Measurements from ENCODE around the gene IQCH. TPM values are rescaled to one million over a fixed set of nuclear protein-coding genes. Genes with fewer than 3 reads are reported as not detected.
A peak's percentile ranks its signal among the peaks of the same experiment; 100 is the strongest.
"Not testable (repeated sequence)": the region's sequence is repeated elsewhere in the genome, so short reads cannot be mapped to it uniquely, and the experiment has no call there.

Gene IQCH
- total and polyA plus RNA-seq, 2 experiments from 2014 or later: 2.1 to 4.1 TPM

DNA sequence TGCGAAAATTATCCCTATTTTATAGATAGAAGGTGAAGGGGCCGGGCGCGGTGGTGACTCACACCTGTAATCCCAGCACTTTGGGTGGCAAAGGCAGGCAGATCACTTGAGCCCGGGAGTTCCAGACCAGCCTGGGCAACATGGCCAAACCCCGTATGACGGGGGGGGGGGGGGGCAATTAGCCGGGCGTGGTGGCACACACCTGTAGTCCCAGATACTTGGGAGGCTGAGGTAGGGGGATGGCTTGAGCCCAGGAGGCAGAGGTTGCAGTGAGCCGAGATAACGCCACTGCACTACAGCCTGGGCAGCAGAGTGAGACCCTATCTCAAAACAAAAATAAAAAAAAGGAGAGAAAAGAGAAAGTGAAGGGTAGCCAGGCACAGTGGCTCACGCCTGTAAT is 1.5 kb upstream of the IQCH start:
- H3F3A ChIP-seq (ENCODE audit: insufficient read depth): peaks cover 22% of the 10 kb centered on the region
- H3K4me1 ChIP-seq (ENCODE audit: insufficient read depth): peaks cover 21% of the 10 kb centered on the region
- no peaks in the 10 kb centered on the region for H4K20me1 ChIP-seq (ENCODE audit: insufficient read depth)
- H2AFZ ChIP-seq: no peak overlapping the region
- H3K79me2 ChIP-seq (ENCODE audit: insufficient read depth): peaks cover 61% of the 10 kb centered on the region
- no peaks in the 10 kb centered on the region for H3K27me3 ChIP-seq (replicated peaks; ENCODE audit: insufficient read depth)
- H3K9me3 ChIP-seq (ENCODE audit: low read depth): no peaks in the 10 kb centered on the region
- H3K9me2 ChIP-seq (ENCODE audit: insufficient read depth): no peaks in the 10 kb centered on the region
- no peak for TF ChIP-seq EZH2 (IDR thresholded peaks at IDR 0.05; ENCODE audit: insufficient read depth, poor library complexity, severe bottlenecking)
- TF ChIP-seq EZH2phosphoT487 (IDR thresholded peaks at IDR 0.05; ENCODE audit: insufficient read depth, low read depth): no peak
- peak overlapping the region; percentile 100 for H3K9ac ChIP-seq
- H3K4me3 ChIP-seq: peak overlapping the region; percentile 99
- in situ Hi-C loops (cut with MboI): no loop called here
- H3K4me2 ChIP-seq (ENCODE audit: unreplicated experiment): peak overlapping the region; percentile 100
- no peak for DNase-seq
- WGBS, 2 experiments (ENCODE audit: low coverage in 1 of 2, low lambda C conversion rate in 2 of 2, missing lambda C conversion rate in 2 of 2): 74 to 84% methylated on average over 6 to 11 of the region's 12 CpGs
- peak overlapping the region; percentile 98 for H3K27ac ChIP-seq
- no peaks in the 10 kb centered on the region; the same call in 1 of the 2 replicates for H3K36me3 ChIP-seq (ENCODE audit: low read depth)

- Histone ChIP-seq H3K9ac (peak overlapping the region; percentile 100), H3F3A (ENCODE audit: insufficient read depth) (peaks cover 16% of the 10 kb centered on the region), H3K79me2 (ENCODE audit: insufficient read depth) (peaks cover 55% of the 10 kb centered on the region), H3K9me3 (ENCODE audit: low read depth) (no peaks in the 10 kb centered on the region), H3K27ac (peak overlapping the region; percentile 98), H3K27me3 (replicated peaks; ENCODE audit: insufficient read depth) (no peaks in the 10 kb centered on the region), H4K20me1 (ENCODE audit: insufficient read depth) (no peaks in the 10 kb centered on the region), H2AFZ (peak overlapping the region; percentile 85), H3K36me3 (ENCODE audit: low read depth) (no peaks in the 10 kb centered on the region; the same call in 1 of the 2 replicates), H3K4me3 (peak overlapping the region; percentile 99), H3K4me2 (ENCODE audit: unreplicated experiment) (peak overlapping the region; percentile 100), H3K4me1 (ENCODE audit: insufficient read depth) (peaks cover 15% of the 10 kb centered on the region), H3K9me2 (ENCODE audit: insufficient read depth) (no peaks in the 10 kb centered on the region)
- TF ChIP-seq EZH2 (IDR thresholded peaks at IDR 0.05; ENCODE audit: insufficient read depth, poor library complexity, severe bottlenecking) (no peak), EZH2phosphoT487 (IDR thresholded peaks at IDR 0.05; ENCODE audit: insufficient read depth, low read depth) (no peak)
- 27 to 32% methylated on average over 14 to 15 of the region's 15 CpGs for WGBS, 2 experiments (ENCODE audit: low coverage in 1 of 2, low lambda C conversion rate in 2 of 2, missing lambda C conversion rate in 2 of 2)
- in situ Hi-C loops (cut with MboI): no loop called here
- DNase-seq: peak; percentile 58
Observed at GRCh38 chr15:67253549-67254237, 893 bp upstream of the IQCH start.

GRCh38 chr15:67256051-67256450 is 1.5 kb downstream of the IQCH start:
- peaks cover 13% of the 10 kb centered on the region for H3K4me1 ChIP-seq (ENCODE audit: insufficient read depth)
- H3K9me2 ChIP-seq (ENCODE audit: insufficient read depth): no peaks in the 10 kb centered on the region
- WGBS, 2 experiments (ENCODE audit: low coverage in 1 of 2, low lambda C conversion rate in 2 of 2, missing lambda C conversion rate in 2 of 2): 83 to 84% methylated on average over 3 of the region's 3 CpGs
- peaks cover 31% of the 10 kb centered on the region for H3K79me2 ChIP-seq (ENCODE audit: insufficient read depth)
- DNase-seq: no peak
- no peaks in the 10 kb centered on the region for H3K27me3 ChIP-seq (replicated peaks; ENCODE audit: insufficient read depth)
- H3K27ac ChIP-seq: no peak overlapping the region
- no peaks in the 10 kb centered on the region for H3K9me3 ChIP-seq (ENCODE audit: low read depth)
- no peak overlapping the region for H3K4me2 ChIP-seq (ENCODE audit: unreplicated experiment)
- in situ Hi-C loops (cut with MboI): no loop called here
- TF ChIP-seq EZH2phosphoT487 (IDR thresholded peaks at IDR 0.05; ENCODE audit: insufficient read depth, low read depth) (no peak), EZH2 (IDR thresholded peaks at IDR 0.05; ENCODE audit: insufficient read depth, poor library complexity, severe bottlenecking) (no peak)
- H2AFZ ChIP-seq: no peak overlapping the region
- no peak overlapping the region for H3K4me3 ChIP-seq
- H3K9ac ChIP-seq: no peak overlapping the region
- H4K20me1 ChIP-seq (ENCODE audit: insufficient read depth): no peaks in the 10 kb centered on the region
- H3K36me3 ChIP-seq (ENCODE audit: low read depth): no peaks in the 10 kb centered on the region
- H3F3A ChIP-seq (ENCODE audit: insufficient read depth): peaks cover 11% of the 10 kb centered on the region

GRCh38 chr15:67258412-67258811 is 3.8 kb downstream of the IQCH start:
- in situ Hi-C loops (cut with MboI): not testable (repeated sequence)

DNA sequence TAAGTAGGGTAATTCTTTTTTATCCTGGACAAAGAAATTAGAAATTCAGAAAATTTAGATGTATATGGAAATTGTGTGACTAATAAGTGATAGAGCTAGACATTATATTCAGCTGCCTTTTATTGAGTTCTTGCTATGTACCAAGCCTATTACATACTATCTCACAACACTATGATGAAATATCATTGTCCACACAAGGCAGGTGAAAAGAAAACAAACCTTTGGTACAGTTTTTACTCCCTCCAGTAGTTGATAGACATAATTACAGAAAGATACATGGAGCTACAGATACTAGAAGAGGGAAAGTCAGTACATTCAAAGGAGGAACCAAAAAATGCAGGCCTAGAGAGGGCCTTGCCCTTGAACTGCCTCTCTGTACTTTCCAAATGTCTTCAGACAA is 4.8 kb downstream of the IQCH start:
- Histone ChIP-seq H3K9me3 (ENCODE audit: low read depth) (no peaks in the 10 kb centered on the region), H4K20me1 (ENCODE audit: insufficient read depth) (no peaks in the 10 kb centered on the region), H3K9me2 (ENCODE audit: insufficient read depth) (no peaks in the 10 kb centered on the region), H3K79me2 (ENCODE audit: insufficient read depth) (no peaks in the 10 kb centered on the region), H2AFZ (no peak overlapping the region), H3K4me3 (no peak overlapping the region), H3F3A (ENCODE audit: insufficient read depth) (peaks cover 4% of the 10 kb centered on the region; the same call in 1 of the 2 replicates), H3K27me3 (replicated peaks; ENCODE audit: insufficient read depth) (no peaks in the 10 kb centered on the region), H3K27ac (no peak overlapping the region), H3K36me3 (ENCODE audit: low read depth) (no peaks in the 10 kb centered on the region), H3K4me2 (ENCODE audit: unreplicated experiment) (no peak overlapping the region), H3K9ac (no peak overlapping the region), H3K4me1 (ENCODE audit: insufficient read depth) (no peaks in the 10 kb centered on the region)
- in situ Hi-C loops (cut with MboI): no loop called here
- TF ChIP-seq EZH2phosphoT487 (IDR thresholded peaks at IDR 0.05; ENCODE audit: insufficient read depth, low read depth) (no peak), EZH2 (IDR thresholded peaks at IDR 0.05; ENCODE audit: insufficient read depth, poor library complexity, severe bottlenecking) (no peak)
- no peak for DNase-seq

More at GRCh38 chr15:67258412-67258811, 3.8 kb downstream of the IQCH start:
- H3K4me1 ChIP-seq (ENCODE audit: insufficient read depth); H4K20me1 ChIP-seq (ENCODE audit: insufficient read depth); H3K27ac ChIP-seq; H3K4me2 ChIP-seq (ENCODE audit: unreplicated experiment); DNase-seq; H3K79me2 ChIP-seq (ENCODE audit: insufficient read depth); H2AFZ ChIP-seq; H3K9ac ChIP-seq; H3K4me3 ChIP-seq; H3K36me3 ChIP-seq (ENCODE audit: low read depth); H3K9me3 ChIP-seq (ENCODE audit: low read depth); H3K9me2 ChIP-seq (ENCODE audit: insufficient read depth); H3K27me3 ChIP-seq (replicated peaks; ENCODE audit: insufficient read depth): not testable (repeated sequence)
- WGBS, 2 experiments (ENCODE audit: low coverage in 1 of 2, low lambda C conversion rate in 2 of 2, missing lambda C conversion rate in 2 of 2): 89 to 98% methylated on average over 3 of the region's 3 CpGs
- peaks cover 11% of the 10 kb centered on the region for H3F3A ChIP-seq (ENCODE audit: insufficient read depth)
